Mesendoderm (in vitro differentiated cells): ENCODE results near the gene RAB11FIP3.

ENCODE experiments used
- DNase-seq: peaks from one replicate; pipeline ENCODE4 v3.0.0; 2013
- H2AK5ac ChIP-seq: 2 replicates; pipeline ENCODE4 v1.6.1; 2013; ENCODE audit warnings: low read length, inconsistent platforms
- H2BK120ac ChIP-seq: 2 replicates; pipeline ENCODE4 v1.6.1; 2013; ENCODE audit warnings: low read depth, mild to moderate bottlenecking, low read length, moderate library complexity, mixed read lengths
- H2BK15ac ChIP-seq: replicated peaks from 2 replicates; pipeline ENCODE4 v1.6.1; 2013; ENCODE audit warnings: low read depth, mild to moderate bottlenecking, moderate library complexity
- H2BK5ac ChIP-seq: 2 replicates; pipeline ENCODE4 v1.6.1; 2013; ENCODE audit warnings: low read length, inconsistent platforms
- H3K18ac ChIP-seq: 2 replicates; pipeline ENCODE4 v1.6.1; 2013; ENCODE audit warnings: mild to moderate bottlenecking, low read length, mixed read lengths
- H3K23ac ChIP-seq: one replicate; pipeline ENCODE4 v1.6.1; 2013; ENCODE audit warnings: low read length
- H3K27ac ChIP-seq: 2 replicates; pipeline ENCODE4 v1.5.1; 2013; ENCODE audit warnings: low read depth, mild to moderate bottlenecking, inconsistent platforms, low read length, moderate library complexity
- H3K27me3 ChIP-seq: 2 replicates; pipeline ENCODE4 v1.6.1; 2013; ENCODE audit warnings: low read length, control low read depth, mild to moderate bottlenecking, inconsistent platforms; ENCODE audit not compliant: insufficient read depth, poor library complexity
- H3K36me3 ChIP-seq: 2 replicates; pipeline ENCODE4 v1.6.1; 2013; ENCODE audit warnings: low read length, inconsistent platforms; ENCODE audit not compliant: control insufficient read depth, insufficient read depth
- H3K4ac ChIP-seq: one replicate; pipeline ENCODE4 v1.6.1; 2013; ENCODE audit warnings: low read depth, mild to moderate bottlenecking, low read length, moderate library complexity
- H3K4me1 ChIP-seq: 2 replicates; pipeline ENCODE4 v1.6.1; 2013; ENCODE audit warnings: low read depth, low read length, inconsistent platforms; ENCODE audit not compliant: control insufficient read depth
- H3K4me2 ChIP-seq: 2 replicates; pipeline ENCODE4 v1.6.1; 2013; ENCODE audit warnings: low read length
- H3K4me3 ChIP-seq: 2 replicates; pipeline ENCODE4 v1.5.1; 2013; ENCODE audit warnings: mild to moderate bottlenecking, low read length
- H3K56ac ChIP-seq: one replicate; pipeline ENCODE4 v1.6.1; 2013; ENCODE audit warnings: low read length
- H3K79me1 ChIP-seq: 2 replicates; pipeline ENCODE4 v1.6.1; 2013; ENCODE audit warnings: low read length, inconsistent platforms
- H3K79me2 ChIP-seq: 2 replicates; pipeline ENCODE4 v1.6.1; 2013; ENCODE audit warnings: mild to moderate bottlenecking, low read length; ENCODE audit not compliant: control insufficient read depth, insufficient read depth
- H3K9ac ChIP-seq: 2 replicates; pipeline ENCODE4 v1.6.1; 2013; ENCODE audit warnings: low read length, inconsistent platforms
- H4K5ac ChIP-seq: one replicate; pipeline ENCODE4 v1.6.1; 2013; ENCODE audit warnings: low read length
- H4K8ac ChIP-seq: one replicate; pipeline ENCODE4 v1.6.1; 2013; ENCODE audit warnings: low read depth, mild to moderate bottlenecking, control low read depth, low read length, moderate library complexity
- WGBS: extraction: QIAGEN DNeasy Blood & Tissue Kit; methylation state at CpG from one replicate; pipeline ENCODE4 v1.1.7; 2013; ENCODE audit warnings: low lambda C conversion rate, missing lambda C conversion rate; ENCODE audit not compliant: insufficient coverage; ENCODE audit errors: extremely low coverage; 5-methylcytosine and 5-hydroxymethylcytosine counted together

The RAB11FIP3 gene

GRCh38 chr16:513950-514349 is 88.5 kb downstream of the RAB11FIP3 start:
- H2AK5ac ChIP-seq = no peak overlapping the region
- H4K5ac ChIP-seq = no peak overlapping the region
- no peaks in the 10 kb centered on the region for H3K27me3 ChIP-seq
- no peak overlapping the region for H2BK120ac ChIP-seq
- H3K56ac ChIP-seq = no peak overlapping the region
- H3K18ac ChIP-seq = no peak overlapping the region
- no peaks in the 10 kb centered on the region for H3K79me2 ChIP-seq
- peaks cover 2% of the 10 kb centered on the region for H3K36me3 ChIP-seq
- no peak overlapping the region for H3K27ac ChIP-seq
- H2BK15ac ChIP-seq = no peak overlapping the region
- no peak for DNase-seq
- no peak overlapping the region for H3K4ac ChIP-seq
- no peak overlapping the region for H3K9ac ChIP-seq
- no peaks in the 10 kb centered on the region for H3K79me1 ChIP-seq
- no peak overlapping the region for H4K8ac ChIP-seq
- H3K4me3 ChIP-seq = no peak overlapping the region
- no CpG with 5 or more reads among the region's 10 CpGs for WGBS
- H3K4me2 ChIP-seq = no peak overlapping the region
- no peak overlapping the region for H2BK5ac ChIP-seq
- no peaks in the 10 kb centered on the region for H3K4me1 ChIP-seq
- no peak overlapping the region for H3K23ac ChIP-seq

GRCh38 chr16:515175-515938 is 89.9 kb downstream of the RAB11FIP3 start:
- WGBS = no CpG with 5 or more reads among the region's 45 CpGs
- Histone ChIP-seq H2BK15ac (no peak overlapping the region), H3K9ac (no peak overlapping the region), H3K79me1 (no peaks in the 10 kb centered on the region), H3K27ac (no peak overlapping the region), H3K4me2 (no peak overlapping the region), H3K79me2 (no peaks in the 10 kb centered on the region), H3K4me3 (no peak overlapping the region), H2BK120ac (no peak overlapping the region), H3K4ac (no peak overlapping the region), H3K23ac (no peak overlapping the region), H3K27me3 (no peaks in the 10 kb centered on the region), H3K18ac (no peak overlapping the region), H3K4me1 (no peaks in the 10 kb centered on the region), H4K8ac (no peak overlapping the region), H3K36me3 (peaks cover 3% of the 10 kb centered on the region), H3K56ac (no peak overlapping the region), H4K5ac (no peak overlapping the region), H2BK5ac (no peak overlapping the region), H2AK5ac (no peak overlapping the region)
- DNase-seq = no peak

GRCh38 chr16:515939-516226 is 90.4 kb downstream of the RAB11FIP3 start:
- Histone ChIP-seq H3K23ac (no peak overlapping the region), H3K27me3 (no peaks in the 10 kb centered on the region), H3K18ac (no peak overlapping the region), H3K9ac (no peak overlapping the region), H4K8ac (no peak overlapping the region), H4K5ac (no peak overlapping the region), H3K79me1 (no peaks in the 10 kb centered on the region), H2BK15ac (no peak overlapping the region), H3K4me3 (no peak overlapping the region), H2BK5ac (no peak overlapping the region), H3K36me3 (peaks cover 6% of the 10 kb centered on the region), H2BK120ac (no peak overlapping the region), H3K4me1 (no peaks in the 10 kb centered on the region), H3K27ac (no peak overlapping the region), H2AK5ac (no peak overlapping the region), H3K79me2 (no peaks in the 10 kb centered on the region), H3K4me2 (no peak overlapping the region), H3K4ac (no peak overlapping the region), H3K56ac (no peak overlapping the region)
- DNase-seq = no peak
- no CpG with 5 or more reads among the region's 11 CpGs for WGBS

GRCh38 chr16:516301-516700 is 90.9 kb downstream of the RAB11FIP3 start:
- H4K8ac ChIP-seq = no peak overlapping the region
- no peak overlapping the region for H3K4me2 ChIP-seq
- H3K18ac ChIP-seq = no peak overlapping the region
- DNase-seq = no peak
- WGBS = no CpG with 5 or more reads among the region's 8 CpGs
- H3K36me3 ChIP-seq = peaks cover 6% of the 10 kb centered on the region
- H2AK5ac ChIP-seq = no peak overlapping the region
- H3K23ac ChIP-seq = no peak overlapping the region
- H2BK120ac ChIP-seq = no peak overlapping the region
- H3K79me1 ChIP-seq = no peaks in the 10 kb centered on the region
- H3K4me3 ChIP-seq = no peak overlapping the region
- H3K27me3 ChIP-seq = no peaks in the 10 kb centered on the region
- H3K4ac ChIP-seq = no peak overlapping the region
- no peaks in the 10 kb centered on the region for H3K4me1 ChIP-seq
- H2BK15ac ChIP-seq = no peak overlapping the region
- no peak overlapping the region for H3K9ac ChIP-seq
- no peak overlapping the region for H3K27ac ChIP-seq
- no peak overlapping the region for H2BK5ac ChIP-seq
- no peak overlapping the region for H4K5ac ChIP-seq
- no peaks in the 10 kb centered on the region for H3K79me2 ChIP-seq
- H3K56ac ChIP-seq = no peak overlapping the region

- Histone ChIP-seq H2BK5ac (no peak overlapping the region), H3K27me3 (no peaks in the 10 kb centered on the region), H2AK5ac (no peak overlapping the region), H3K18ac (no peak overlapping the region), H3K4me1 (no peaks in the 10 kb centered on the region), H2BK15ac (no peak overlapping the region), H4K5ac (no peak overlapping the region), H3K79me1 (no peaks in the 10 kb centered on the region), H3K23ac (no peak overlapping the region), H3K4me3 (no peak overlapping the region), H2BK120ac (no peak overlapping the region), H3K56ac (no peak overlapping the region), H4K8ac (no peak overlapping the region), H3K79me2 (no peaks in the 10 kb centered on the region), H3K4me2 (no peak overlapping the region), H3K9ac (no peak overlapping the region), H3K36me3 (peaks cover 6% of the 10 kb centered on the region), H3K27ac (no peak overlapping the region), H3K4ac (no peak overlapping the region)
- no peak for DNase-seq
- WGBS = no CpG with 5 or more reads among the region's 9 CpGs
Observed at GRCh38 chr16:518858-519257, 93.4 kb downstream of the RAB11FIP3 start.

- Histone ChIP-seq H3K18ac (no peak overlapping the region), H3K23ac (no peak overlapping the region), H2BK120ac (no peak overlapping the region), H3K9ac (no peak overlapping the region), H3K4me3 (no peak overlapping the region), H3K36me3 (peaks cover 6% of the 10 kb centered on the region), H3K27ac (no peak overlapping the region), H3K4ac (no peak overlapping the region), H3K4me2 (no peak overlapping the region), H4K8ac (no peak overlapping the region), H2AK5ac (no peak overlapping the region), H3K4me1 (no peaks in the 10 kb centered on the region), H3K56ac (no peak overlapping the region), H2BK5ac (no peak overlapping the region), H3K27me3 (no peaks in the 10 kb centered on the region), H4K5ac (no peak overlapping the region), H2BK15ac (no peak overlapping the region), H3K79me1 (no peaks in the 10 kb centered on the region), H3K79me2 (no peaks in the 10 kb centered on the region)
- DNase-seq = no peak
- WGBS = no CpG with 5 or more reads among the region's 19 CpGs
Observed at GRCh38 chr16:519425-519824, 94.0 kb downstream of the RAB11FIP3 start.
